CD4-positive, alpha-beta T cell treated with Interleukin-2 at 100 ng/mL for 4 hours (primary cell): ENCODE measurements around the gene LRRC4C.

Experiments
- DNase-seq: peaks from one replicate; pipeline ENCODE4 v3.0.0-alpha.2; 2020; ENCODE audit warnings: low spot score

Gene LRRC4C

GRCh38 chr11:40095446-40095845 is 1364.0 kb downstream of the LRRC4C start:
- no peak for DNase-seq

GRCh38 chr11:40094954-40095353 is 1364.5 kb downstream of the LRRC4C start:
- no peak for DNase-seq

GRCh38 chr11:40080434-40080833 is 1379.0 kb downstream of the LRRC4C start:
- DNase-seq: no peak
